Fibroblast of skin of right biceps (primary cell): ENCODE measurements around the gene NUP160.
A peak's percentile ranks its signal among the peaks of the same experiment; 100 is the strongest.
"Not testable (repeated sequence)": the region's sequence is repeated elsewhere in the genome, so short reads cannot be mapped to it uniquely, and the experiment has no call there.

Experiments
- DNase-seq: peaks from one replicate; pipeline ENCODE4 v3.0.0-alpha.2; 2013

Gene NUP160, protein sequence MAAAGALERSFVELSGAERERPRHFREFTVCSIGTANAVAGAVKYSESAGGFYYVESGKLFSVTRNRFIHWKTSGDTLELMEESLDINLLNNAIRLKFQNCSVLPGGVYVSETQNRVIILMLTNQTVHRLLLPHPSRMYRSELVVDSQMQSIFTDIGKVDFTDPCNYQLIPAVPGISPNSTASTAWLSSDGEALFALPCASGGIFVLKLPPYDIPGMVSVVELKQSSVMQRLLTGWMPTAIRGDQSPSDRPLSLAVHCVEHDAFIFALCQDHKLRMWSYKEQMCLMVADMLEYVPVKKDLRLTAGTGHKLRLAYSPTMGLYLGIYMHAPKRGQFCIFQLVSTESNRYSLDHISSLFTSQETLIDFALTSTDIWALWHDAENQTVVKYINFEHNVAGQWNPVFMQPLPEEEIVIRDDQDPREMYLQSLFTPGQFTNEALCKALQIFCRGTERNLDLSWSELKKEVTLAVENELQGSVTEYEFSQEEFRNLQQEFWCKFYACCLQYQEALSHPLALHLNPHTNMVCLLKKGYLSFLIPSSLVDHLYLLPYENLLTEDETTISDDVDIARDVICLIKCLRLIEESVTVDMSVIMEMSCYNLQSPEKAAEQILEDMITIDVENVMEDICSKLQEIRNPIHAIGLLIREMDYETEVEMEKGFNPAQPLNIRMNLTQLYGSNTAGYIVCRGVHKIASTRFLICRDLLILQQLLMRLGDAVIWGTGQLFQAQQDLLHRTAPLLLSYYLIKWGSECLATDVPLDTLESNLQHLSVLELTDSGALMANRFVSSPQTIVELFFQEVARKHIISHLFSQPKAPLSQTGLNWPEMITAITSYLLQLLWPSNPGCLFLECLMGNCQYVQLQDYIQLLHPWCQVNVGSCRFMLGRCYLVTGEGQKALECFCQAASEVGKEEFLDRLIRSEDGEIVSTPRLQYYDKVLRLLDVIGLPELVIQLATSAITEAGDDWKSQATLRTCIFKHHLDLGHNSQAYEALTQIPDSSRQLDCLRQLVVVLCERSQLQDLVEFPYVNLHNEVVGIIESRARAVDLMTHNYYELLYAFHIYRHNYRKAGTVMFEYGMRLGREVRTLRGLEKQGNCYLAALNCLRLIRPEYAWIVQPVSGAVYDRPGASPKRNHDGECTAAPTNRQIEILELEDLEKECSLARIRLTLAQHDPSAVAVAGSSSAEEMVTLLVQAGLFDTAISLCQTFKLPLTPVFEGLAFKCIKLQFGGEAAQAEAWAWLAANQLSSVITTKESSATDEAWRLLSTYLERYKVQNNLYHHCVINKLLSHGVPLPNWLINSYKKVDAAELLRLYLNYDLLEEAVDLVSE (N-terminal part only)

DNA sequence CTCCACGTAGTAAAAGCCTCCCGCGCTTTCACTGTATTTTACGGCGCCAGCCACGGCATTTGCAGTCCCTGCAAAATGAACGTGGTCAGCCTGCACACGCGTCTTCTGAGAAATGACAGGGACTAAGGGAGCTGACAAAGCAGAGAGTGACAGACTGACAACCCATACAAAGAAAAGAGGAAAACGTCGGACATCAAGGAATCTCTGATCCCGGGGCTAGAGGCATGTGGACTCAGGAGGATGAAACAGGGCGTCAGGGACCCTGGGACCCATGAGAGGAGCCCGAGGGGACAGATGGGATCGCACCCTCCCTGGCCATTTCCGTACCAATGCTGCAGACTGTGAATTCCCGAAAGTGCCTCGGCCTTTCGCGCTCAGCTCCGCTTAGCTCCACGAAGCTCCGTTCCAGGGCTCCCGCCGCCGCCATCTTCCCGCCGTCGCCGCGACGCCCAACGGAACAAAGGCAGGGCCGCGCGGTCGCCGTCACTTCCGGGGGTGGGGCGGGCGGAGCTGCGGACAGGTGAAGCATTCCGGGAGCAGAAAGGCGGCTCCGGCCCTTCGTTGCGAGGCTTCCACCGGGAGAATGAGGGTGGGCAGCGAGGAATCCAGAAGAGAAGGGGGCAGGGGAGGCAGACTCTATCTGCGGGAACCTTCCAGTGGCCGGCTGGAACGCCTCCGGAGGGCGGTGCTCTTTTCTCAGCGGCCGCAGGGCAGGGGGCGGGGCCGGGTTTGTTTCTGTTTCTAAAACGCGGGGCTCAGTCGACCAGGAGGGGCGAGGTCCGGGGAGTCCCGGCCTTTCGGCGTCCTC lies at the start of gene NUP160:
NUP160 (minus strand) TSS at position 459 of the 808 bp plus-strand sequence; CDS start at position 427, 32 bp downstream.
- peak; percentile 62 for DNase-seq

- DNase-seq = no peak
Observed at GRCh38 chr11:47896199-47896598, 48.0 kb upstream of the NUP160 start.

DNA sequence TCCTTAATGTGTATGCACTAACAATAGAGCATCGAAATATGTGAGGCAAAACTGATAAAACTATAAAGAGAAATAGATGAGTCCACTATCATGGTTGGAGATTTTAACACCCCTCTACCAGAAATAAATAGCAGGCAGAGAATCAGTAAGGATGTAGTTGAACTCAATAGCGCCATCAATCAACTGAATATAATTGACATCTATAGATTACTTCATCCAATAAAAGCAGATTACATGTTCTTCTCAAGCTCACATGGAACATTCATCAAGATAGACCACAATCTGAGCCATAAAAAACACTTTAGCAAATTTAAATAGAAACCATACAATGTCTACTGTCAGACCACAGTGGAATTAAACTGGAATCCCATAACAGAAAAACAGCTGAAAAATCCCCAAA lies 46.9 kb upstream of the NUP160 start:
- no peak for DNase-seq

DNA sequence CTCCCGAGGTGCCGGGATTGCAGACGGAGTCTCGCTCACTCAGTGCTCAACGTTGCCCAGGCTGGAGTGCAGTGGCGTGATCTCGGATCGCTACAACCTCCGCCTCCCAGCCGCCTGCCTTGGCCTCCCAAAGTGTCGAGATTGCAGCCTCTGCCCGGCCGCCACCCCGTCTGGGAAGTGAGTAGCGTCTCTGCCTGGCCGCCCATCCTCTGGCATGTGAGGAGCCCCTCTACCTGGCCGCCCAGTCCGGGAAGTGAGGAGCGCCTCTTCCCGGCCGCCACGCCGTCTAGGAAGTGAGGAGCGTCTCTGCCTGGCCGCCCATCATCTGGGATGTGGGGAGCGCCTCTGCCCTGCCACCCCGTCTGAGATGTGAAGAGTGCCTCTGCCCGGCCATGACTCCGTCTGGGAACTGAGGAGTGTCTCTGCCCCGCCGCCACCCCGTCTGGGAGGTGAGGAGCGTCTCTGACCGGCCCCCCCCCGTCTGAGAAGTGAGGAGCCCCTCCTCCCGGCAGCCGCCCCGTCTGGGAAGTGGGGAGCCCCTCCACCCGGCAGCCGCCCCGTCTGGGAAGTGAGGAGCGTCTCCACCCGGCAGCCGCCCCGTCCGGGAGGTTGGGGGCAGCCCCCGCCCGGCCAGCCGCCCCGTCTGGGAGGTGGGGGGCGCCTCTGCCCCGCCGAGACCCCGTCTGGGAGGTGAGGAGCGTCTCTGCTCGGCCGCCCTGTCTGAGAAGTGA lies 44.6 kb upstream of the NUP160 start:
- not testable (repeated sequence) for DNase-seq

DNA sequence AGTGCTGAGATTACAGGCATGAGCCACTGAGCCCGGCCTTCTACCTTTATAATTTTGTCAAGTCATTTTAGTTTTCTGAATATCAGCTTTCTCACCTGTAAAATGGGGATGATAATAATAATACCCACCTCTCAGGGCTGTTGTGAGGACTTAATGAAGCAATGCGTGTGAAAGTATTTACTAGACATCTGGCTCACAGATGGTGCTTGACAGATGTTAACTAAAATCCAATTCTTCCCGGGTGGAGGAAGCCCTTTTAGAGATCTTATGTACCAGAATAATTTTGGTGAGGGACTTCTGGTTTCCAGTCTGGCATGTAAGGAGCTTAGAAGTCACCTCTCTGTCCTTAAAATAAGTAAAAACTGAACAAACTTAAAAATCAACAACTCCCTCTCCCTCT lies 43.7 kb upstream of the NUP160 start:
- DNase-seq = no peak

GRCh38 chr11:47889714-47890441 lies 41.7 kb upstream of the NUP160 start:
- DNase-seq = no peak

GRCh38 chr11:47887910-47888569 lies 39.9 kb upstream of the NUP160 start:
- DNase-seq = no peak

DNA sequence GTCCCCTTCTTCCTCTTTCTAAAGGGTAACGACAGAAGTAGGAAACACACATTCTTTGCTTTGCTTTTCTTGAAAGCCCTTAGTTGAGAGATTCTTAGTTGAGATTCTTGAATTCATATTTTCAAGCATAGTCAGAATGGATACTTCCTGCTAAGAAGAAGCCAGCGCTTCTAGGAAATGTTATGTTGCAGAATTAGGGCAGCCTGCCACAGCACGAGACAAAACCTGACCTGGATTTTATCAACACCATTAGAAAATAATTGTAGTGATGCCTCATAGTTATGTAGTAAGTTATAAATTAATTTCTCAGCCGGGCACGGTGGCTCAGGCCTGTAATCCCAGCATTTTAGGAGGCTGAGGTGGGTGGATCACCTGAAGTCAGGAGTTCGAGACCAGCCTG lies 37.9 kb upstream of the NUP160 start:
- DNase-seq = peak; percentile 82

GRCh38 chr11:47882437-47882836 lies 34.3 kb upstream of the NUP160 start:
- not testable (repeated sequence) for DNase-seq

DNA sequence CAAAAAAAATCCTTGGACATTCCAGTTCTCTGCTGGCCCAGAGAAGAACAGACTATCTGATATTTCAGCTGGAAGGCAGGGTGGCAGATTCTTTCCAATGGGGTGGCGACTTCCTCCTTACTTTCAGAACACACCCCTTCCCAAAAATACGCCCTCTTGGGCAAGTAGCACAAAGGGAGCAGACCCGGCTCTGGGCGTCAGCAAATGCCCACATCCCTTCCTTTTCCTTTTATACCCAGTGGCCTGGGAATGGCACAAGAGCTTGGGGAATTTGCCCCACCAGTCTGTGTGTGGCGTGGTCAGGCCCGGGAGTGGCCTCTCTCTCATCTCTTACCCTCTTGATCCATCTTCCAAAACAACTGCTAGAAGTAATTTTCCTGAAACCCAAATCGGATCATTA lies 33.0 kb upstream of the NUP160 start:
- no peak for DNase-seq

- DNase-seq = no peak
Observed at GRCh38 chr11:47879259-47880158, 31.4 kb upstream of the NUP160 start.

DNA sequence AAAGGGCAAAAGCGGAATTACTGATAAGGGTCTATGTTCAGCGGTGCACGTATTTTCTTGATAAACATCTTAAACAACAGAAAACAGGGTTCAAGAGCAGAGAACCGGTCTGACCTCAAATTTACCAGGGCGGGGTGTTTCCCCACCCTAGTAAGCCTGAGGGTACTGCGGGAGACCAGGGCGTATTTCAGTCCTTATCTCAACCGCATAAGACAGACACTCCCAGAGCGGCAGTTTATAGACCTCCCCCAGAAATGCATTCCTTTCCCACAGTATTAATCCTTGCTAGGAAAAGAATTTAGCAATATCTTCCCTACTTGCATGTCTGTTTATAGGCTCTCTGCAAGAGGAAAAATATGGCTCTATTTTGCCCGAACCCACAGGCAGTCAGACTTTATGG lies 27.7 kb upstream of the NUP160 start:
- DNase-seq = not testable (repeated sequence)

- no peak for DNase-seq
Observed at GRCh38 chr11:47870404-47870803, 22.3 kb upstream of the NUP160 start.

DNA sequence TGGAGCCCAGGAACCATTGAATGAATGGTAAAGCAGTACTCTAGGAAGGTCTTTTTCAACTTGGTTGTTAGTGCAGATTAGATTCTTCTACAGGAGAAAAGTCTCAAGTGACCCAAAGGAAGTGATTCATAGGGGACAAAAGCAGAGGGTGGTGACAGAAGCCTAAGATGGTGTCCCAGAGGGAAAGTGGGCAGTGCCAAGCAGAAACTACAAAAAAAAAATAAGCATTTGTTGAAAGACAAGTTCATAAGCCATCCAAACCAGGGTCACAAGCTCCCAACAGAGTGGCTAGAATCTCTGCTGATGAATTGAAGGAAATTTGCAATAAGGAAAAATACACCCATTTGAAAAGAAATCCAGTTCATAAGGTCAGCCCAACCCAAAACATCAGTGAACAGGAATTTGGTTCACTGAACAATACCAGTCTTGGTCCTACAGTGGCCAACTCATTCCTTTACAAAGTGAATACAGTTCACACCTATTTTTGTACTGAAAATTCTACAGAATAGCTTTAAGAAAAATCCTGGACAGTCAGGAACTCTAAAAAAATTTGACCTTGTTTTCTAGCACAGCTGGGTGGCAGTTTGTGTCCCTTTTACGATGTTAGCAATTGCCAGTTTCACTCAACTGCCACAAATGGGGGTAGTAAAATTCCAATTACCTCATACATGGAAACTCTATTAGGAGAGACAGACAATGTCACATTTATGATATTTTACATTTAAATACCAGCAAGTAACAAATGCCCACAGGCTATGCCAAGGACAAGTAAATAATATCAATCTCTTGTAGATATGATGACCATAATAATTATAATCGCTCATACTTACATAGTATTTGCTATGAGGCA lies 21.6 kb upstream of the NUP160 start:
- DNase-seq = no peak

GRCh38 chr11:47867823-47868222 lies 19.7 kb upstream of the NUP160 start:
- no peak for DNase-seq

- not testable (repeated sequence) for DNase-seq
Observed at GRCh38 chr11:47866892-47867291, 18.7 kb upstream of the NUP160 start.

- peak; percentile 25 for DNase-seq
Observed at GRCh38 chr11:47864901-47865300, 16.8 kb upstream of the NUP160 start.

DNA sequence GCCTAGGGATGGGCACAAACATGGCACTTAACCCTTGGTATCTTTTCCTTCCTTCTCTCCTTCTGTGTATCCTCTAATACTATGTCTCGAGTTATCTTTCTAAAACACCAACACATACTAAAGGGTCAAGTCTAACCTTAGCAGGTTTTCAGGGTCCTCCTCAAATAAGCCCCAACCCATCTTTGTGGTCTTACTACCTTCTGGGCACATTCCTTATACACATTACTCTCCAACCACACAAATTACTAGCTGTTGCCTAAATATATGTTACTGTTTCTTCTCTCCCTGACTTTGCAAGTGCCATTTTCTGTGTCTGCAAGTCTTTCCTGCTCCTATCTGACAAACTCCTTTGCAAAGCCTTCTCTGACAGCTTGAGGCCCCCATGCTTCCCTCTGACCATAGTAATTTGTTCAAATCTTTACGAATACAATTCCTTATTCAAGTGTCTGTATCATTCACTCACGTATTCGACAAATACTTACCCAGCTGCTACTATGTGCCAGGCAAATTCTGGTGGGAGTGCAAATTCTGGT lies 15.8 kb upstream of the NUP160 start:
- DNase-seq = no peak
